CD4-positive, alpha-beta T cell treated with Interleukin-1 beta for 1 hour (primary cell): ENCODE measurements around the gene NAA50.

ENCODE experiments used
- DNase-seq, 2 donors: peaks; one replicate each; pipeline ENCODE4 v3.0.0-alpha.2; 2020 to 2022

NAA50 gene

GRCh38 chr3:113685124-113685523 is 60.9 kb downstream of the NAA50 start:
- DNase-seq, result no peak

- DNase-seq, result no peak
Measured at GRCh38 chr3:113684271-113684819, 61.7 kb downstream of the NAA50 start.

GRCh38 chr3:113678773-113679172 is 67.3 kb downstream of the NAA50 start:
- no peak for DNase-seq

GRCh38 chr3:113677737-113678136 is 68.3 kb downstream of the NAA50 start:
- DNase-seq, result no peak

- peak in 1 of 2 donors; percentile 8 for DNase-seq
Measured at GRCh38 chr3:113676261-113676660, 69.8 kb downstream of the NAA50 start.

GRCh38 chr3:113673593-113673992 is 72.5 kb downstream of the NAA50 start:
- DNase-seq, result no peak

GRCh38 chr3:113668015-113668414 is 78.0 kb downstream of the NAA50 start:
- DNase-seq, result no peak
